Endodermal cell (in vitro differentiated cells): Measurements from ENCODE around the gene SLC25A39. TPM values are rescaled to one million over a fixed set of nuclear protein-coding genes. Genes with fewer than 3 reads are reported as not detected.

Experiments
- DNase-seq: peaks from one replicate; pipeline ENCODE4 v3.0.0-alpha.2; 2017
- H3K27ac ChIP-seq: 2 replicates; pipeline ENCODE4 v1.5.1; 2013; ENCODE audit warnings: mild to moderate bottlenecking, low read depth, low read length, moderate library complexity
- H3K27me3 ChIP-seq: 2 replicates; pipeline ENCODE4 v1.6.1; 2013; ENCODE audit warnings: mild to moderate bottlenecking, low read length, moderate library complexity; ENCODE audit not compliant: insufficient read depth, control insufficient read depth, poor library complexity, severe bottlenecking
- H3K36me3 ChIP-seq: 2 replicates; pipeline ENCODE4 v1.7.0; 2013; ENCODE audit warnings: mild to moderate bottlenecking, low read length, moderate library complexity; ENCODE audit not compliant: control insufficient read depth, insufficient read depth
- H3K4me1 ChIP-seq: one replicate; pipeline ENCODE4 v1.7.0; 2013; ENCODE audit warnings: low read length; ENCODE audit not compliant: control insufficient read depth, insufficient read depth
- H3K4me3 ChIP-seq: 2 replicates; pipeline ENCODE4 v1.5.1; 2013; ENCODE audit warnings: mild to moderate bottlenecking, low read length, moderate library complexity
- H3K9ac ChIP-seq: 2 replicates; pipeline ENCODE4 v1.6.1; 2013; ENCODE audit warnings: mild to moderate bottlenecking, low read length, moderate library complexity; ENCODE audit not compliant: poor library complexity, severe bottlenecking; ENCODE audit errors: extremely low read depth
- H3K9me3 ChIP-seq: 2 replicates; pipeline ENCODE4 v1.6.1; 2013; ENCODE audit warnings: mild to moderate bottlenecking, low read length, moderate library complexity; ENCODE audit not compliant: control insufficient read depth
- H3K27ac Mint-ChIP-seq: 2 replicates; pipeline ENCODE4 v1.8.0; 2020; ENCODE audit warnings: mixed read lengths
- H3K27me3 Mint-ChIP-seq: 2 replicates; pipeline ENCODE4 v1.8.0; 2021; ENCODE audit warnings: mild to moderate bottlenecking, mixed read lengths; ENCODE audit not compliant: insufficient read depth
- H3K36me3 Mint-ChIP-seq: 2 replicates; pipeline ENCODE4 v1.8.0; 2020; ENCODE audit warnings: low read depth, mixed read lengths
- H3K4me1 Mint-ChIP-seq: 2 replicates; pipeline ENCODE4 v1.8.0; 2020; ENCODE audit warnings: mixed read lengths
- H3K4me3 Mint-ChIP-seq: 2 replicates; pipeline ENCODE4 v1.8.0; 2020; ENCODE audit warnings: mild to moderate bottlenecking, moderate library complexity, mixed read lengths
- H3K9me3 Mint-ChIP-seq: 2 replicates; pipeline ENCODE4 v1.8.0; 2020; ENCODE audit warnings: mild to moderate bottlenecking, mixed read lengths
- WGBS, 2 experiments: methylation state at CpG; one replicate each; pipeline versions ENCODE4 v1.1.5 to v1.1.7; 2013; ENCODE audit warnings: missing lambda C conversion rate in 2 of 2, mixed read lengths in 1 of 2; ENCODE audit not compliant: insufficient coverage in 1 of 2, insufficient read length in 1 of 2; 5-methylcytosine and 5-hydroxymethylcytosine counted together
- total RNA-seq, 2 donors: library from RNA; stranded (reverse); fragmentation: NEBNext Ultra II Directional in 1 of 2; extraction: Animal tissue kit (Norgen Biotek cat#: 25700) in 1 of 2; gene quantifications; 2 replicates in 1 of 2; 3 replicates in 1 of 2; pipeline ENCODE4 v1.2.1, GENCODE V29; 2021
- TF ChIP-seq, protein P1 (sequence below): fragments of 200-600 bp; sonication (generic); conservative IDR thresholded peaks from 2 replicates; pipeline ENCODE4 v1.5.0; 2021; ENCODE audit warnings: antibody characterized with exemption, mild to moderate bottlenecking

SLC25A39 gene
- total RNA-seq, 2 donors from 2014 or later = 191 to 201 TPM

DNA sequence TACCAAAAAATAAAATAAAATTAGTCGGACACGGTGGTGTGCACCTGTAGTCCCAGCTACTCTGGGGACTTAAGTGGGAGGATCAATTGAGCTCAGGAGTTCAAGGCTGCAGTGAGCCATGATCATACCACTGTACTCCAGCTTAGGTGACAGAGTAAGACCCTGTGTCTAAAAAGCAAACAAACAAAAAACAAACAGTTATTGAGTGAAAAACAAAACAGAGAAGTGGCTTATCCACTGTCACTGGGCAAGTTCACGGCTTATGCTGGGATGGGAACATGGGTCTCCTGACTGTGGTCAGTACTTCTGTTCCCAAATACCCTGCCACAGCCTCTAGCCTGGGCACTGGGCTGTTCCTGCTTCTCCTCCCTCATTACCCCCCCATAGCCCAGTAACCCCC, 10.9 kb upstream of the SLC25A39 start:
- H3K36me3 ChIP-seq = no peaks in the 10 kb centered on the region
- no peak overlapping the region for H3K9ac ChIP-seq
- TF ChIP-seq, protein P1, sequence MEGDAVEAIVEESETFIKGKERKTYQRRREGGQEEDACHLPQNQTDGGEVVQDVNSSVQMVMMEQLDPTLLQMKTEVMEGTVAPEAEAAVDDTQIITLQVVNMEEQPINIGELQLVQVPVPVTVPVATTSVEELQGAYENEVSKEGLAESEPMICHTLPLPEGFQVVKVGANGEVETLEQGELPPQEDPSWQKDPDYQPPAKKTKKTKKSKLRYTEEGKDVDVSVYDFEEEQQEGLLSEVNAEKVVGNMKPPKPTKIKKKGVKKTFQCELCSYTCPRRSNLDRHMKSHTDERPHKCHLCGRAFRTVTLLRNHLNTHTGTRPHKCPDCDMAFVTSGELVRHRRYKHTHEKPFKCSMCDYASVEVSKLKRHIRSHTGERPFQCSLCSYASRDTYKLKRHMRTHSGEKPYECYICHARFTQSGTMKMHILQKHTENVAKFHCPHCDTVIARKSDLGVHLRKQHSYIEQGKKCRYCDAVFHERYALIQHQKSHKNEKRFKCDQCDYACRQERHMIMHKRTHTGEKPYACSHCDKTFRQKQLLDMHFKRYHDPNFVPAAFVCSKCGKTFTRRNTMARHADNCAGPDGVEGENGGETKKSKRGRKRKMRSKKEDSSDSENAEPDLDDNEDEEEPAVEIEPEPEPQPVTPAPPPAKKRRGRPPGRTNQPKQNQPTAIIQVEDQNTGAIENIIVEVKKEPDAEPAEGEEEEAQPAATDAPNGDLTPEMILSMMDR = no peak
- no peaks in the 10 kb centered on the region for H3K9me3 ChIP-seq
- no peak overlapping the region for H3K4me3 ChIP-seq
- WGBS, 2 experiments = 89 to 92% methylated on average over 2 to 3 of the region's 3 CpGs
- no peaks in the 10 kb centered on the region for H3K9me3 Mint-ChIP-seq
- no peaks in the 10 kb centered on the region for H3K4me1 ChIP-seq
- no peaks in the 10 kb centered on the region for H3K36me3 Mint-ChIP-seq
- no peak overlapping the region for H3K4me3 Mint-ChIP-seq
- no peak overlapping the region for H3K27ac Mint-ChIP-seq
- peaks cover 10% of the 10 kb centered on the region for H3K27me3 Mint-ChIP-seq
- no peak for DNase-seq
- H3K4me1 Mint-ChIP-seq = no peaks in the 10 kb centered on the region
- H3K27me3 ChIP-seq = no peaks in the 10 kb centered on the region
- H3K27ac ChIP-seq = no peak overlapping the region

DNA sequence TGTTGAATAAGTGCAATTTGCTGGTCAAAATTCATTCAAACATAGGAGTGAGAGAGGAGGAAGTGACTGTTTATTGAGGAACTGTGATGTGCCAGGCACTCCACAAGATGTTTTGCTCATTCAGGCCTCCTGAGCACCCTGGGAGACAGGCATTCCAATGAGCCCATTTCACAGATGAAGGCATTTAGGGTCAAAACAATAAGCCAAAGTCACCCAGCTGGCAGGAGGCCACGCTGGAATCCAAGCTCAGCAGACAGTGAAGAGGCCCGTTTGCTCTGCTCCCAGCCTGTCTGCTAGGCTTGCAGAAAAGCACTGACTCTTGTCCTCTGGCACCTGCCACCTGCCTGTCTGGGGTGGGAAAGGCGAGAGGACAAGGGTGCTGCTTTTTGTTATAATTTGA, 10.1 kb upstream of the SLC25A39 start:
- TF ChIP-seq, protein P1 = peak; percentile 17
- H3K9ac ChIP-seq = no peak overlapping the region
- no peaks in the 10 kb centered on the region for H3K9me3 ChIP-seq
- no peaks in the 10 kb centered on the region for H3K4me1 Mint-ChIP-seq
- 64 to 67% methylated on average over 1 to 3 of the region's 3 CpGs for WGBS, 2 experiments
- H3K4me3 Mint-ChIP-seq = no peak overlapping the region
- no peaks in the 10 kb centered on the region for H3K27me3 ChIP-seq
- no peaks in the 10 kb centered on the region for H3K4me1 ChIP-seq
- H3K36me3 ChIP-seq = no peaks in the 10 kb centered on the region
- no peaks in the 10 kb centered on the region for H3K9me3 Mint-ChIP-seq
- no peak overlapping the region for H3K4me3 ChIP-seq
- H3K27me3 Mint-ChIP-seq = peaks cover 4% of the 10 kb centered on the region
- H3K27ac Mint-ChIP-seq = no peak overlapping the region
- no peak for DNase-seq
- no peaks in the 10 kb centered on the region for H3K36me3 Mint-ChIP-seq
- no peak overlapping the region for H3K27ac ChIP-seq

DNA sequence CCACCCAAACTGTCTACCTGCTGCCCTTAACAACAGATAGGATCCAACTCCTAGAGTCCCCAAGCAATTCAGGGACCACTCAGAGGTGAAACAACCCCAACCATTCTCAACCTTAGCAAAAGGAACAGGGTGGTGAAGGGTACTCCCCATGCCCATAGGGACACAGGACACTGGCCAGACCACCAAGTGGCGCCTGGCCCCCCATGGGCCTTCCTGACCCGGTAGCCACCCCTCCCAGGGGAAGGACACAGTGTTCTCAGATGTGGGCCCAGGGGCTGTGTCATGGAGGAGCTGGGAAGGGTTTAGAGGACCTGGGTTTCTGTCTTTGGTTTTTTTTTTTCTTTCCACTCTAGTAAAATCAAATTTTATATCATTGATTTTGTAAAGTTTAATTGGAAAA, 9.7 kb upstream of the SLC25A39 start:
- Histone ChIP-seq H3K4me3 (no peak overlapping the region), H3K4me1 (no peaks in the 10 kb centered on the region), H3K36me3 (no peaks in the 10 kb centered on the region), H3K27ac (no peak overlapping the region), H3K27me3 (no peaks in the 10 kb centered on the region), H3K9me3 (no peaks in the 10 kb centered on the region), H3K9ac (no peak overlapping the region)
- 77% methylated on average over 2 of the region's 2 CpGs; no CpG with 5 or more reads in 1 of the 2 experiments for WGBS, 2 experiments
- TF ChIP-seq, protein P1 = no peak
- Mint-ChIP-seq H3K36me3 (no peaks in the 10 kb centered on the region), H3K4me1 (no peaks in the 10 kb centered on the region), H3K4me3 (no peak overlapping the region), H3K27me3 (peaks cover 4% of the 10 kb centered on the region), H3K9me3 (no peaks in the 10 kb centered on the region), H3K27ac (no peak overlapping the region)
- no peak for DNase-seq
